Thoracic aorta (tissue), 2 donors: Measurements from ENCODE around the gene RPL13A. TPM values are rescaled to one million over a fixed set of nuclear protein-coding genes. Genes with fewer than 3 reads are reported as not detected.

Experiments used
- ATAC-seq: fragments of 150-250 bp; one replicate; pipeline ENCODE4 v1.8.0; 2017; ENCODE audit warnings: low read depth; ENCODE audit not compliant: insufficient number of reproducible peaks, low FRiP score
- DNase-seq: peaks from one replicate; pipeline ENCODE4 v3.0.0-alpha.2; 2020; ENCODE audit warnings: low spot score
- H3K27ac ChIP-seq, 2 donors: fragments of 200-600 bp; sonication (generic); 1 replicate in 1 of 2; 2 replicates in 1 of 2; pipeline ENCODE4 v1.5.1; 2016; ENCODE audit warnings: mild to moderate bottlenecking in 2 of 2, moderate library complexity in 2 of 2
- H3K27me3 ChIP-seq: fragments of 200-600 bp; sonication (generic); replicated peaks from 2 replicates; pipeline ENCODE4 v1.6.0; 2016; ENCODE audit warnings: mild to moderate bottlenecking; ENCODE audit not compliant: insufficient read depth
- H3K36me3 ChIP-seq: fragments of 200-600 bp; sonication (generic); one replicate; pipeline ENCODE4 v1.5.1; 2016
- H3K4me1 ChIP-seq, 2 donors: fragments of 200-600 bp; sonication (generic); 1 replicate in 1 of 2; 2 replicates in 1 of 2; pipeline versions ENCODE4 v1.5.1 to v1.6.0; 2016; ENCODE audit warnings: low read depth in 2 of 2, mild to moderate bottlenecking in 1 of 2; ENCODE audit not compliant: control insufficient read depth in 1 of 2
- H3K4me3 ChIP-seq: fragments of 200-600 bp; sonication (generic); 2 replicates; pipeline ENCODE4 v1.5.1; 2016; ENCODE audit warnings: mild to moderate bottlenecking
- H3K9me3 ChIP-seq: fragments of 200-600 bp; sonication (generic); 2 replicates; pipeline ENCODE4 v1.5.1; 2016
- CTCF ChIP-seq: fragments of 200-600 bp; sonication (generic); IDR thresholded peaks from one replicate; pipeline ENCODE4 v1.5.1; 2019; ENCODE audit warnings: antibody characterized with exemption
- total RNA-seq, 2 donors: library from RNA; depleted of rRNA; stranded (reverse); fragments of >200 nt; gene quantifications; one replicate each; pipeline versions ENCODE4 v1.1.0 to v1.2.3, GENCODE V29; 2016

RPL13A gene
- total RNA-seq, 2 donors from 2014 or later, result 996 to 1,451 TPM

DNA sequence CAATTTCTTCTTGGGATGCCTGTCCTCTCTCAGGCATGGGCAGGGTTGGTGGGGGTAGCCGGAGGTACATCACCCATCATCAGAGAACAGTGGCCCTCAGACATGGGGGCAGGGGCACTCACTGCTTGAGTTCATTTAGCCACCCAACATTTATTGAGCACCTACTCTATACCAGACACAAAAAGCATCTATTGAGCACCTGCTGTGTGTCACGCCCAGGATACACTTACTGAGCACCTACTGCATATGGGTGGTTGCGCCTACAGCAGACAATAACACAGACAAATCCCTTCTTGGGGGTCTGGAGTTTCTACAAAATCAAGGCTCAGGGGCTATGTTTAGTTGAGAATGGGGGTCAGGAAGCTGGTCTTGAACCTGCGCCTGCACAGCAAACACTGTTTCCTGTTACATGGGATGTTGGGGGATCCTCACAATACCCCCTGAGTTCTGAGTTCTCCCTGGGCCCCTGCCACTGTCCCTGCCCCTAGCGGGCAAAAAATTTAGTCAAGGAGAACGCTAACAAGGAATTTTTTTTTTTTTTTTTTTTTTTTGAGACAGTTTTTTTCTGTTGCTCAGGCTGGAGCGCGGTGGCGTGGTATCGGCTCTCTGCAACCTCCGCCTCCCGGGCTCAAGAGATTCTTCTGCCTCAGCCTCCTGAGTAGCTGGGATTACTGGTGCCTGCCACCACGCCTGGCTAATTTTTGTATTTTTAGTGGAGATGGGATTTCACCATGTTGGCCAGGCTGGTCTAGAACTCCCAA lies 52.0 kb downstream of the RPL13A start:
- no peaks in the 10 kb centered on the region for H3K9me3 ChIP-seq
- TF ChIP-seq CTCF, result no peak
- H3K27ac ChIP-seq, result no peak overlapping the region
- H3K36me3 ChIP-seq, result peaks cover 55% of the 10 kb centered on the region
- no peaks in the 10 kb centered on the region for H3K4me1 ChIP-seq
- H3K27me3 ChIP-seq, result no peaks in the 10 kb centered on the region
- DNase-seq (no peak), ATAC-seq (no peak)
- H3K4me3 ChIP-seq, result no peak overlapping the region

Other genes starting within 250 kb of the RPL13A start
- 1 to 10 TPM; 2.4 to 2.8 TPM for gene SLC6A16, start 162.4 kb upstream of the RPL13A start, total RNA-seq
- 10 to 100 TPM; 29.8 to 33.0 TPM for gene CD37, start 152.2 kb upstream of the RPL13A start, total RNA-seq
- 10 to 100 TPM; 26.4 to 41.3 TPM for gene TEAD2, start 125.2 kb upstream of the RPL13A start, total RNA-seq
- under 1 TPM in 1 of 2 donors, not detected in 1; 0.95 TPM for gene DKKL1, start 123.7 kb upstream of the RPL13A start, total RNA-seq
- gene KASH5, start 99.4 kb upstream of the RPL13A start, total RNA-seq, result not detected
- gene PTH2, start 64.2 kb upstream of the RPL13A start, total RNA-seq, result not detected
- gene GFY, start 62.2 kb upstream of the RPL13A start, total RNA-seq, result not detected
- gene SLC17A7, start 46.1 kb upstream of the RPL13A start, total RNA-seq, result 1 to 10 TPM in 1 of 2 donors, under 1 TPM in 1; 0.54 to 2.8 TPM
- gene PIH1D1, start 35.8 kb upstream of the RPL13A start, total RNA-seq, result 10 to 100 TPM; 60.2 to 95.4 TPM
- gene ALDH16A1, start 34.4 kb upstream of the RPL13A start, total RNA-seq, result 10 to 100 TPM; 21.8 to 29.8 TPM
- 1 to 10 TPM; 4.7 to 5.6 TPM for gene FLT3LG, start 13.4 kb upstream of the RPL13A start, total RNA-seq
- 1,000 to 10,000 TPM; 1,371 to 2,401 TPM for gene RPS11, start 8.8 kb downstream of the RPL13A start, total RNA-seq
- 100 to 1,000 TPM; 172 to 304 TPM for gene FCGRT, start 25.1 kb downstream of the RPL13A start, total RNA-seq
- gene RCN3, start 40.4 kb downstream of the RPL13A start, total RNA-seq, result 100 to 1,000 TPM in 1 of 2 donors, 10 to 100 TPM in 1; 65.3 to 111 TPM
- gene NOSIP, start 92.9 kb downstream of the RPL13A start, total RNA-seq, result 10 to 100 TPM; 30.8 to 46.8 TPM
- gene PRRG2, start 93.7 kb downstream of the RPL13A start, total RNA-seq, result not detected
- gene PRR12, start 103.6 kb downstream of the RPL13A start, total RNA-seq, result 10 to 100 TPM; 12.4 to 24.5 TPM
- gene RRAS, start 152.5 kb downstream of the RPL13A start, total RNA-seq, result 100 to 1,000 TPM in 1 of 2 donors, 10 to 100 TPM in 1; 82.2 to 188 TPM
- gene SCAF1, start 154.6 kb downstream of the RPL13A start, total RNA-seq, result 10 to 100 TPM; 27.3 to 30.6 TPM
- 10 to 100 TPM; 33.2 to 52.9 TPM for gene IRF3, start 178.2 kb downstream of the RPL13A start, total RNA-seq
- 1 to 10 TPM; 2.5 to 3.0 TPM for gene BCL2L12, start 178.3 kb downstream of the RPL13A start, total RNA-seq
- 100 to 1,000 TPM; 116 to 118 TPM for gene PRMT1, start 189.7 kb downstream of the RPL13A start, total RNA-seq
- 1 to 10 TPM; 2.8 to 6.4 TPM for gene ADM5, start 202.0 kb downstream of the RPL13A start, total RNA-seq
- gene CPT1C, start 203.5 kb downstream of the RPL13A start, total RNA-seq, result 1 to 10 TPM; 2.5 to 3.9 TPM